Hematopoietic multipotent progenitor cell treated with erythropoietin and hydrocortisone succinate and interleukin-3 and kit ligand, for 6 days (in vitro differentiated cells): ENCODE results near the gene RWDD4.

Experiments used
- DNase-seq: peaks from one replicate; pipeline ENCODE4 v3.0.0-alpha.2; 2015

The RWDD4 gene

GRCh38 chr4:183635321-183635720, 23.7 kb downstream of the RWDD4 start:
- no peak for DNase-seq

GRCh38 chr4:183633476-183634400, 25.2 kb downstream of the RWDD4 start:
- DNase-seq: no peak

GRCh38 chr4:183632689-183633088, 26.3 kb downstream of the RWDD4 start:
- DNase-seq: no peak

DNA sequence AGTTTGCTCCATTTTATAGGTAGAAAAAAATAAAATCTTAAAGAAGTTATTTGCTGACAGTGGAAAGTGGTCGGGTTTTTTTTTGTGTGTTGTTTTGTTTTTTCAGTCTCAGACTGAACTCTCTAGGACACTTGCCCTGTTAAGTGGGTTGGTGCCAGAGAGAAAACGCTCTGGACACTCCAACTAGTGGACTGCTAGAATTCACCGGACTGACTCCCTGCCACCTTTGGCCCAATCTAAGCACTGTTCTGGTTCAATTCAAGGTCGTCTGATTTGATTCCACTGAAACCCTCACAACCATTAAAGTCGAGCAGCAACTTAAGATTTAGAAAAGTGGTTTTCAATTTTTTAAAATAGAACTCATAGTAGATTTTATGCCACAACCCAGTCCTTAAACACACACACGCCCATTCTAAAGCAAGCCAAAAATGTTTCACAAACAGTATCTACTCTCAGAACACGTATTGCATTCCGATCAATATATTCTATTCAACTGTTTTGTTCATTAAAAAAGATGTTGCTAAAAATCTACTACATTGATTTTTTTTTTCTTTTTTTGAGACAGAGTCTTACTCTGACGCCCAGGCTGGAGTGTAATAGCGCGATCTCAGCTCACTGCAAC, 27.3 kb downstream of the RWDD4 start:
- no peak for DNase-seq

DNA sequence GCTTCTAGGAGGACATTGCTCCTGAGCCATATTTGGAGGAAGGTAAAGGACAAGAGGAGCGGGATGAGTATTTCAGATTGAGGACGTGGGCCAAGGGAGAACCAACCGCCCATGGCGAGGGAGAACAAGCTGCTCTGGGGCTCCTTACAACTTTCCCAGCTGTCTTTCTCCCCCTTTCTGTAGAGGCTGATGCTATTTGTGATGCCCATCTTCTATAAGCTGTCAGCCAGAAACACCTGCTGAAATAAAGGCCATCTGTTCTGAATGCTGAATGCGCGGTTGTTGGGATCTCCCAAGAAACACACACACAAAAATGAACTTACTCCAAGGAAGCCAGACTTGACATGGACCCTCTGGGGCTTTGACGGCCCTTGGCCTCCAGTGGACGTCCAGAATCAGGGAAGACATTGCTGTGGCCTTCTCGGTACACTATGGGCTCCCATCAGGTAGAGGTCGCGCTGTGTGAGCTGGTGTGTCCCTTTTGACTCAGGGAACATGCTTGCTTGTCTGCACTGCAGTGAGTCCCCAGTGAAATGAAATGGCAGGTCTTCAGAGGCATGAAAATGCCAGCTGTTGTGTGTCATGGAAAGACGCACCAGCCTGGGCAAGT, 30.9 kb downstream of the RWDD4 start:
- DNase-seq: no peak

DNA sequence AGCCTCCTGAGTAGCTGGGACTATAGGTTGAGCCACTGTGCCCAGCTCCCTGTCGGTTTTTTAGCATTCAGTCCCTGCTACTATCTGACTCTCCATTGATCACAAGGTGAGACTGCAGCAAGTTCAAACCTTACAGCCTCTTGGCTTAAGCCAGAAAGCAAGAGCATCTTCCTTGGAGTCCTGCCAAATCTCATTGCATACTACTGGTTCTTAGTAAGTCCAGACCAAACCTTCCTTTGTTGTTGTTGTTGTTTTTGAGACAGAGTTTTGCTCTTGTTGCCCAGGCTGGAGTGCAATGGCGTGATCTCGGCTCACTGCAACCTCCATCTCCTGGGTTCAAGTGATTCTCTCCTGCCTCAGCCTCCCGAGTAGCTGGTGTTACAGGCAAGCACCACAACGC, 31.7 kb downstream of the RWDD4 start:
- DNase-seq: peak; percentile 16

GRCh38 chr4:183626168-183626567, 32.8 kb downstream of the RWDD4 start:
- no peak for DNase-seq

- no peak for DNase-seq
Measured at GRCh38 chr4:183624548-183624947, 34.4 kb downstream of the RWDD4 start.

- DNase-seq: peak; percentile 50
Measured at GRCh38 chr4:183621875-183622274, 37.1 kb downstream of the RWDD4 start.

- DNase-seq: no peak
Measured at GRCh38 chr4:183620421-183620820, 38.6 kb downstream of the RWDD4 start.

DNA sequence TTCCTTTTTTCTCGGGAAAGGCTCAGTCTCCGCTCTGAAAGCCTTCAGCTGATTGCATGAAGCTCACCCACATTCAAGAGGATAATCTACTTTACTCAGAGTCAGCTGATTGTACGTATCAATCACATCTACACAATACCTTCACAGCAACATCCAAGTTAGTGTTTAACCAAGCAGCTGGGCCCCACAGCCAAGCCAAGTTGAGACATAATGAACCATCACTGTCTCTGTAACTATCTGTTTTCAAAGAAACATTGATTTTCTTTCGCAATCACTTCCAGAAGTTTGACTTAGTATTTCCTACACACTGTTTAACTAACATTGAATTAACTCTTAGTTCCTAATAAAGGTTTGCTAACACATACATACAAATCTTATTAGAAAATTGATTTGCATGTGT, 40.3 kb downstream of the RWDD4 start:
- DNase-seq: no peak

GRCh38 chr4:183617075-183617474, 41.9 kb downstream of the RWDD4 start:
- no peak for DNase-seq

GRCh38 chr4:183612329-183613250, 46.4 kb downstream of the RWDD4 start:
- DNase-seq: no peak

DNA sequence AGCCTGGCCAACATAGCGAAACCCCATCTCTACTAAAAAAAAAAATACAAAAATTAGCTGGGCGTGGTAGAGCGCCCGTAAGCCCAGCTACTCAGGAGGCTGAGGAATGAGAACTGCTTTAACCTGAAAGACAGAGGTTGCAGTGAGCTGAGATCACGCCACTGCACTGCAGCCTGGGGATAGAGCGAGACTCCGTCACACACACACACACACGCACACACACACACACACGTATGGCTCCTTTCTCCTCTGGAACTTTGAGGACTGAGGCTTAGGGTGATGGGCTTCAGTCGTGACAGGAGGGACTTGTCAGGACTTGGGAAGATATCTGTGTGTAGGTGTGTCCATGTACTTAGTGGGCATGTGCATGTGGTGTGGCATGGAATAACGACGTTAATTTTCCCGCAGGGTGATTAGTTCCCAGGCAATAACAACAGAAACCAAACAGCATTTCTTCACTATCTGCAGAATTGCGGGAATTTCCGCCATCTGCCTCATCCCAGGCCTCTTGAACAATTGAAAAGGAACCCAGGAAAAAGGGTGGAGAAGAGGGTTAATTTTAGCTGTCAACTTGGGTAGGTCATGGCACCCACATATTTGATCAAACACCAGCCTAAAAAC, 47.7 kb downstream of the RWDD4 start:
- no peak for DNase-seq

DNA sequence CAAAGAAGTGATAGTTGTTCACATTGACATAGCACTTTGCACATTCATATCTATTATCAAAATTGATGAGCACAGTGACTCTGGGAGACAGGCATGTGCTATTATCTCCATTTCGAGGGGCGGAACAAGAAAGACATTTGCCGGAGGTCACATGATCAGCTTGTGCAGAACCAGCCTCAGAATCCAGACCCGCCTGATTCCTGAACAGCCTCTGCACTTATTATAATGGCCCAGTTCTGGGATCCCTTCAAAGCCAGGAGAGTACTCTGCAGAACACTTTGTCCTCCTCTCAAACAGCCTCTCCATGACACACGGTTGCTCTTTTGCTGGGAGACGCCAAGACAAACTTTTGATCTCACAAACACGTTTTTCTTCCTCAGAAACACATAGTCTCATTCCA, 48.4 kb downstream of the RWDD4 start:
- no peak for DNase-seq

DNA sequence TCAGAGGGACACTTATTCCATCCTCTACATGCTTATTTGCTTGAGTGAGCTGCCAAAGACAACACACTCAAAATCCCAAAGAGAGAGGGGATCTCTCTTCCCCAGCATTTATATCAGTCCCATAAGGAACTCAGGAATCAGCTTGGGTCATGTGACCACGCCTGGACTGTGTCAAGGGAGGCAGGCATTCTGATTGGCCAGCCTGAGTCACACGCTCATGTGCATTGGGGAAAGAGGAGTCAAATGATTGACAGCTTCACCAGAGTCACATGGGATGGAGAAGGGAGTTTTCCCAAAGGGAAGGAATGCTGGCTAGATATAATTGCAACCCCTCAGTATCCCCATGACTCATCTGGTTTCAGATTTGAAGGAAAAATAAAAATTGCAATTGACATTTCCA, 49.0 kb downstream of the RWDD4 start:
- no peak for DNase-seq

DNA sequence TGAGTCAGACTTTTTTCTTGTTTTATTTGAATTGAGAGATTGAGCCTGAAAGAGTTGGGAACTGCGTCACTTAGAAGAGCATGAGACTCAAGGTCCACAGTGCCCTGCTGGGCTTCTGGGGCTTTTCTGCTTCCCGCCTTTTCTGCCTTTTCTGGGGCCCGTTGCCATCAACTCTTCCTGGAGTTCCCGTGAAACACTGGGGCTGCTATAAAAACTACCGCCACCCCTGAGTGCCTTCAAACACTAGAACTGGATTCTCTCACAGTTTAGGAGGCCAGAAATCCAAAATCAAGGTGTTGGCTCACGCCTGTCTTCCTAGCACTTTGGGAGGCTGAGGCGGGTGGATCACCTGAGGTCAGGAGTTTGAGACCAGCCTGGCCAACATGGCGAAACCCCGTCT, 49.8 kb downstream of the RWDD4 start:
- no peak for DNase-seq

DNA sequence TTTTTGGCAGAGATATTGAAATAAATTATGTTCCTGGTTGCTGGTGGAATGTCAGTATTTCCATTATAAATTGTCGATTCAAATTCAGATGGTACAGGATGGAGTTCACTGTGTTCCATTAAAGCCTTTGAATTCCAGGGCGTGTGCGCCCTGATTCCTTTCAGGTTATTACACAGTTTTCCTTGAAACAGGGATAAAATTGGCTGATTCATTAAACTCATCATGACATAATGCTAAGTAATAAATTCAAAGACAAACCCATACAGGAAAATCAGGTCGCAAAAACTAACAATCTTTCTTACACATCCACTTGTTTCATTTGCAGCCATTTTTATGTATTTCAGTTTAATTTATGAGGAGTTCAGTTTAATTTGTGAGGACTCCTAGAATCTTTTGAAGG, 51.1 kb downstream of the RWDD4 start:
- no peak for DNase-seq

DNA sequence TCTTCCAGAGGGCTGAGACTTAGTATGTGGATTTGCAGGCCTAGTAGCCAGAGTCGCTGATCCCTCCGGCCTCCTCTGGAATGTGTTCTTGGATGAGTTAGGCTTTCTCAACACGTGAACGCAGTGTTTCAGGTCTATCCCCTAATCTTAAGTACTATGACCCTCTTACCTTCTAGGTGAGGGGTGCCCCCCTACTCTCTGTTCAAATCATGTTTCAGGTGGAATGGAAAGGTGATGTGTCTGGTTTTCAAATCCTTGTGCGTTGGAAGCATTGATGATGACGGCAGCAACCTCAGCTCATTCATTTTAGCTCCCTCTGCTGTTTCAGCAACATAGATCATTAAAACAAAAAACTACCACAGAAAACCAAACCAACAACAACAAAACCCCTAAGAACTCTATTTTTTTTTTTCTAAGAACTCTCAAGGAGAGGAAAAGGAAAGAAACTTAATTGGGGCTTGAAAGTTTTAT, 56.4 kb downstream of the RWDD4 start:
- DNase-seq: peak; percentile 53

GRCh38 chr4:183601381-183601780, 57.6 kb downstream of the RWDD4 start:
- DNase-seq: no peak

- peak; percentile 63 for DNase-seq
Measured at GRCh38 chr4:183600189-183600685, 58.7 kb downstream of the RWDD4 start.

- DNase-seq: no peak
Measured at GRCh38 chr4:183599690-183600089, 59.3 kb downstream of the RWDD4 start.
